ENCODE measurements around the gene SLC25A30.

- no peak for TF ChIP-seq EZH2 (optimal IDR thresholded peaks at IDR 0.05; ENCODE audit: low read depth, low read length)
- TF ChIP-seq, protein P1, sequence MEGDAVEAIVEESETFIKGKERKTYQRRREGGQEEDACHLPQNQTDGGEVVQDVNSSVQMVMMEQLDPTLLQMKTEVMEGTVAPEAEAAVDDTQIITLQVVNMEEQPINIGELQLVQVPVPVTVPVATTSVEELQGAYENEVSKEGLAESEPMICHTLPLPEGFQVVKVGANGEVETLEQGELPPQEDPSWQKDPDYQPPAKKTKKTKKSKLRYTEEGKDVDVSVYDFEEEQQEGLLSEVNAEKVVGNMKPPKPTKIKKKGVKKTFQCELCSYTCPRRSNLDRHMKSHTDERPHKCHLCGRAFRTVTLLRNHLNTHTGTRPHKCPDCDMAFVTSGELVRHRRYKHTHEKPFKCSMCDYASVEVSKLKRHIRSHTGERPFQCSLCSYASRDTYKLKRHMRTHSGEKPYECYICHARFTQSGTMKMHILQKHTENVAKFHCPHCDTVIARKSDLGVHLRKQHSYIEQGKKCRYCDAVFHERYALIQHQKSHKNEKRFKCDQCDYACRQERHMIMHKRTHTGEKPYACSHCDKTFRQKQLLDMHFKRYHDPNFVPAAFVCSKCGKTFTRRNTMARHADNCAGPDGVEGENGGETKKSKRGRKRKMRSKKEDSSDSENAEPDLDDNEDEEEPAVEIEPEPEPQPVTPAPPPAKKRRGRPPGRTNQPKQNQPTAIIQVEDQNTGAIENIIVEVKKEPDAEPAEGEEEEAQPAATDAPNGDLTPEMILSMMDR (IDR thresholded peaks at IDR 0.05; ENCODE audit: low read length): no peak
- TF ChIP-seq EZH2phosphoT487 (IDR thresholded peaks at IDR 0.05; ENCODE audit: low read length): no peak
Observed at GRCh38 chr13:45353895-45354294, 64.3 kb downstream of the SLC25A30 start.

All from MM.1S (cell line).